Choroid plexus epithelial cell (primary cell): ENCODE results near the gene DHRS9.

Source experiments
- DNase-seq: peaks from one replicate; pipeline ENCODE4 v3.0.0-alpha.2; 2010; ENCODE audit warnings: low read depth
- H3K4me3 ChIP-seq: 2 replicates; pipeline ENCODE4 v1.5.1; 2011; ENCODE audit warnings: low read depth, mild to moderate bottlenecking, control low read depth, low read length, moderate library complexity
- CTCF ChIP-seq: conservative IDR thresholded peaks from 2 replicates; pipeline ENCODE4 v1.5.1; 2011; ENCODE audit warnings: low read depth, mild to moderate bottlenecking, control low read depth, inconsistent platforms, low read length, moderate library complexity

The DHRS9 gene

GRCh38 chr2:169073963-169074751 is 4.8 kb downstream of the DHRS9 start:
- DNase-seq, result peak; percentile 47
- no peak overlapping the region for H3K4me3 ChIP-seq
- no peak for TF ChIP-seq CTCF

- no peak for TF ChIP-seq CTCF
- no peak for DNase-seq
These were observed 8.4 kb downstream of the DHRS9 start for GRCh38 chr2:169077674-169078240.

DNA sequence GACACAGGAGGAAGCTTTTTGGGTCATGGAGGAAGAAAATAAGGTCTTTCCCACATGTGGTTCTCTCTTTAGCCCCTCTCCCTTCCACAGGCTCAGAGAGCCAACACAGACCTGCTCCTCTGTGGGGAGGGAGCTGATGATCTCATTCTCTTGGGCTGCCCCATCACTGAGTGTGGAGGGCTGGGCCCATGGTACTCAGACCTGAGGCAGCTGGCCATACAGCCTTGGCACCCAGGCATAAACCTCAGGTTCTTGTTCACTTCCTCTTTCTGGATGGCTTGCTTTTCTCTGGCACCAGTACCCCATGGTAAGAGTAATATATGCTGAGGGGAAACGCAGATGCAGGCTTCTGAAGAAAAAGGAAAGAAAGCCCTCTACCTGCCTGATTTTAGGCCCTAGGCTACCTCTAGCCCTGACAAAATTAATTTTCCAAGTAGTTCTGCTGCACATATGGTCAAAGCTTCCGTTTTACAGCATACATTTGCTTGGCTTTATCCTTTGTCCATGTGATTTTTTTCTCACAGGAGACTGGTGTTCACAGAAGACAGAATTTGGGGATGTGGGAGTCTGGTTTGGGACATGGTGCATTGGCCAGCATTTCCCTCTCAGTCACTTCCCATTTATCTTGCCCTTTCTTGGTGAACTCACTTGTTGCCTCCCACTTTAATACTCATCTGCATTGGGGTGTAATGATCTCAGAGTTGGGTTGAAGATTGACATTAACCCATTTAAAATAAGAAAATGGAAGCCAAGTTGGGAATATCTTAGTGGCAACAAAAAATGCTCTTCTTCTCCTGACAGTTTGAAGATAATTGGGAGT is 11.1 kb downstream of the DHRS9 start:
- no peak for DNase-seq
- H3K4me3 ChIP-seq, result no peak overlapping the region
- no peak for TF ChIP-seq CTCF

More at GRCh38 chr2:169077674-169078240, 8.4 kb downstream of the DHRS9 start:
- H3K4me3 ChIP-seq, result no peak overlapping the region

DNA sequence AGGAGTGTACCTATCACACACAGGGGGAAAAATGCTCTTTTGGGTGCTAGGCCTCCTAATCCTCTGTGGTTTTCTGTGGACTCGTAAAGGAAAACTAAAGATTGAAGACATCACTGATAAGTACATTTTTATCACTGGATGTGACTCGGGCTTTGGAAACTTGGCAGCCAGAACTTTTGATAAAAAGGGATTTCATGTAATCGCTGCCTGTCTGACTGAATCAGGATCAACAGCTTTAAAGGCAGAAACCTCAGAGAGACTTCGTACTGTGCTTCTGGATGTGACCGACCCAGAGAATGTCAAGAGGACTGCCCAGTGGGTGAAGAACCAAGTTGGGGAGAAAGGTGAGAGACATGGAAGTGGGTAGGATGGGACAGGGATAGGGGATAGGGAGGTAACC is 12.2 kb downstream of the DHRS9 start:
- TF ChIP-seq CTCF, result no peak
- H3K4me3 ChIP-seq, result no peak overlapping the region
- no peak for DNase-seq

DNA sequence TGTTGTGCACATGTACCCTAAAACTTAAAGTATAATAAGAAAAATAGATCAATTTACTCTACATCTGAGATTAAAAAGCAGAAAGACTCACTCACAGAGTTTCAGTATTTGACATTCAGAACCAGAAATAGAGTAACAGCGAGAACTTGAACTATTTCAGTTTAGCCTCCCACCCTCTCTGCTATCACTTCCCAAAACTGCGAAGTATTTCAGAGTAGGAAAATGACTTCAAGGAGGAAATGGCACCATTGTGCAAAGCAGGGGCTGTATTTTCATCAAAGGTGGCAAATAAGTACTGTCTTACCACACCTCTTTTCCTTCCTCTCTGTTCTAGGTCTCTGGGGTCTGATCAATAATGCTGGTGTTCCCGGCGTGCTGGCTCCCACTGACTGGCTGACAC is 13.6 kb downstream of the DHRS9 start:
- DNase-seq, result no peak
- TF ChIP-seq CTCF, result no peak
- H3K4me3 ChIP-seq, result no peak overlapping the region

DNA sequence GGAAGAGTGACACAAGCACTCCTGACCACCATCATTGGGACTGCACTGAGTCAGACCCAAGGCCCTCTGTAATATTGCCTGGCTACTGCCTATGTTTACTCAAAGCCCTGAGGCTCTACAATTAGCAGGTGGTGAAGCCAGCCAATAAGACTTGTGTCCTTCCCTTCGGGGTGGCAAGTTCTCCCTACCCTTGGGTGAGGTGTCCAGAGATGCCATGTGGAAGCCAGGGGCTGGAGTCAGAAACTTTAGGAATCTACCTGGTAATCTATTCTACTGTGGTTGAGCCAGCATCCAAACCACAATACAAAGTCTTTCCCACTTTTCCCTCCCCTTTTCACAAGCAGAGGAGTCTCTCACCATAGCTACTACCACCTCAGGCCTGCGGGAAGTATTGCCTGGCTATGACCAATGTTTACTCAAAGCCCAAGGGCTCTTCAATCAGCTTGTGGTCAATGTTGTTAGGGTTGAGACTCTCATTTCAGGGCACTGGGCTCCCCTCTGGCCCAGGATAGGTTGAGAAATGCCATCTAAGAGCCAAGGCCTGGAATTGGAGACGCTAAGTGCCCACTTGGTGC is 17.6 kb downstream of the DHRS9 start:
- no peak for DNase-seq
- H3K4me3 ChIP-seq, result no peak overlapping the region
- no peak for TF ChIP-seq CTCF
